HG03135 (cell line): ENCODE measurements around the gene TXNL4A.
A peak's percentile ranks its signal among the peaks of the same experiment; 100 is the strongest.
"Not testable (repeated sequence)": the region's sequence is repeated elsewhere in the genome, so short reads cannot be mapped to it uniquely, and the experiment has no call there.

Experiments
- ATAC-seq: cut with Tn5 transposase; IDR thresholded peaks from one replicate; pipeline ENCODE4 v1.9.1; 2021; ENCODE audit warnings: mild to moderate bottlenecking, moderate library complexity; ENCODE audit not compliant: unreplicated experiment

The TXNL4A gene

GRCh38 chr18:79988451-79989194 is at the start of gene TXNL4A:
TSS of gene TXNL4A (minus strand) at chr18:79988563. CDS start at chr18:79988392, 171 bp downstream.
- peak; percentile 97 for ATAC-seq

GRCh38 chr18:80037300-80037699 is 48.9 kb upstream of the TXNL4A start:
- no peak for ATAC-seq

GRCh38 chr18:80035997-80036396 is 47.6 kb upstream of the TXNL4A start:
- no peak for ATAC-seq

GRCh38 chr18:80034852-80035406 is 46.6 kb upstream of the TXNL4A start:
- no peak for ATAC-seq

- peak; percentile 74 for ATAC-seq
Observed at GRCh38 chr18:80034068-80034851, 45.9 kb upstream of the TXNL4A start, which contains the start of gene RBFA. TSS of gene RBFA (plus strand) at chr18:80034434. CDS start at chr18:80034496, 62 bp downstream.

GRCh38 chr18:80033181-80034067 is 45.1 kb upstream of the TXNL4A start:
- ATAC-seq = peak; percentile 46

GRCh38 chr18:80029690-80030089 is 41.3 kb upstream of the TXNL4A start:
- no peak for ATAC-seq

- ATAC-seq = not testable (repeated sequence)
Observed at GRCh38 chr18:80027719-80028118, 39.4 kb upstream of the TXNL4A start.

- no peak for ATAC-seq
Observed at GRCh38 chr18:80026363-80026762, 38.0 kb upstream of the TXNL4A start.

- no peak for ATAC-seq
Observed at GRCh38 chr18:80023173-80023572, 34.8 kb upstream of the TXNL4A start.

GRCh38 chr18:80022613-80023012 is 34.2 kb upstream of the TXNL4A start:
- ATAC-seq = no peak

GRCh38 chr18:80012714-80013113 is 24.4 kb upstream of the TXNL4A start:
- no peak for ATAC-seq

- ATAC-seq = not testable (repeated sequence)
Observed at GRCh38 chr18:80011496-80012137, 23.3 kb upstream of the TXNL4A start.

- ATAC-seq = no peak
Observed at GRCh38 chr18:80010551-80010906, 22.2 kb upstream of the TXNL4A start.

- no peak for ATAC-seq
Observed at GRCh38 chr18:80009661-80010550, 21.5 kb upstream of the TXNL4A start.

GRCh38 chr18:80006724-80007123 is 18.4 kb upstream of the TXNL4A start:
- ATAC-seq = no peak

GRCh38 chr18:80004600-80005342 is 16.4 kb upstream of the TXNL4A start:
- no peak for ATAC-seq

- ATAC-seq = no peak
Observed at GRCh38 chr18:80002468-80002867, 14.1 kb upstream of the TXNL4A start.

GRCh38 chr18:80000877-80001276 is 12.5 kb upstream of the TXNL4A start:
- no peak for ATAC-seq
